ENCODE data around the gene BRSK2.

GRCh38 chr11:1486054-1486825 is 96.5 kb downstream of the BRSK2 start, which contains the start of gene MOB2:
- TF ChIP-seq CTCF (IDR thresholded peaks at IDR 0.05) (peak in 2 of 4 experiments; percentile 21 to 23), EP300 (IDR thresholded peaks at IDR 0.05) (no peak), POLR2A (IDR thresholded peaks at IDR 0.05) (peak in 1 of 2 donors; percentile 49)

Measured in gastroesophageal sphincter (tissue), 3 donors.